B cell (primary cell): ENCODE measurements around the gene PPP3R1. TPM values are rescaled to one million over a fixed set of nuclear protein-coding genes. Genes with fewer than 3 reads are reported as not detected.

Experiments
- ATAC-seq: fragments of 200-7000 bp; cut with Tn5 transposase; one replicate; pipeline ENCODE4 v1.10.0; 2021; ENCODE audit warnings: low read depth, mild to moderate bottlenecking, moderate number of reproducible peaks, moderate library complexity
- CTCF ChIA-PET: fragments of 350-600 bp; sonication (Branson Sonifier 250); formaldehyde crosslinking; loops from one replicate; lab custom pipeline; 2021; ENCODE audit warnings: antibody characterized with exemption, inconsistent platforms; lab: Charles Lee
- POLR2A ChIA-PET: fragments of 350-600 bp; sonication (Branson Sonifier 250); formaldehyde crosslinking; loops from one replicate; lab custom pipeline; 2021; ENCODE audit warnings: antibody characterized with exemption; lab: Charles Lee
- DNase-seq: peaks from one replicate; pipeline ENCODE4 v3.0.0; 2013
- H2AFZ ChIP-seq: 2 replicates; pipeline ENCODE4 v1.6.1; 2012; ENCODE audit warnings: mild to moderate bottlenecking, low read depth, low read length; ENCODE audit not compliant: insufficient read depth, poor library complexity, severe bottlenecking
- H3K27ac ChIP-seq, 2 donors: 1 replicate in 1 of 2; 2 replicates in 1 of 2; pipeline ENCODE4 v1.5.1; 2012 to 2013; ENCODE audit warnings: low read length in 2 of 2, mild to moderate bottlenecking in 2 of 2, moderate library complexity in 1 of 2
- H3K27me3 ChIP-seq, 4 experiments: fragments of 200-600 bp in 1 of 4; sonication (generic) in 1 of 4; replicated peaks in 1 of 4; 1 replicate in 2 of 4; 2 replicates in 2 of 4; pipeline versions ENCODE4 v1.6.1 to v1.7.0; 2013 to 2016; ENCODE audit warnings: low read length in 3 of 4, mild to moderate bottlenecking in 2 of 4, mixed read lengths in 1 of 4, moderate library complexity in 1 of 4; ENCODE audit not compliant: insufficient read depth in 4 of 4, control insufficient read depth in 3 of 4; ENCODE audit errors: control extremely low read depth in 1 of 4
- H3K36me3 ChIP-seq, 2 experiments: replicated peaks in 1 of 2; 1 replicate in 1 of 2; 2 replicates in 1 of 2; pipeline versions ENCODE4 v1.6.1 to v1.7.1; 2013; ENCODE audit warnings: low read length in 1 of 2; ENCODE audit not compliant: insufficient read depth in 2 of 2, control insufficient read depth in 1 of 2; ENCODE audit errors: control extremely low read depth in 1 of 2, extremely low read depth in 1 of 2
- H3K4me1 ChIP-seq, 2 donors: fragments of 200-600 bp in 1 of 2; sonication (generic) in 1 of 2; 1 replicate in 1 of 2; 2 replicates in 1 of 2; pipeline versions ENCODE4 v1.5.1 to v1.6.1; 2013 to 2017; ENCODE audit warnings: low read length in 2 of 2; ENCODE audit not compliant: control insufficient read depth in 2 of 2, insufficient read depth in 2 of 2
- H3K4me2 ChIP-seq: replicated peaks from 2 replicates; pipeline ENCODE3; 2012; ENCODE audit warnings: mild to moderate bottlenecking, low read depth, low read length; ENCODE audit not compliant: poor library complexity, severe bottlenecking
- H3K4me3 ChIP-seq, 5 experiments: fragments of 200-600 bp in 1 of 5; sonication (generic) in 1 of 5; 1 replicate in 3 of 5; 2 replicates in 2 of 5; pipeline versions ENCODE4 v1.5.1 to v1.7.0; 2011 to 2016; ENCODE audit warnings: low read length in 4 of 5, mild to moderate bottlenecking in 4 of 5, low read depth in 2 of 5, control low read depth in 1 of 5, moderate library complexity in 1 of 5; ENCODE audit not compliant: insufficient read depth in 1 of 5; ENCODE audit errors: control extremely low read depth in 1 of 5, extremely low read depth in 1 of 5
- H3K79me2 ChIP-seq: fragments of 200-600 bp; sonication (generic); one replicate; pipeline ENCODE4 v1.6.0; 2016; ENCODE audit warnings: low read length; ENCODE audit not compliant: control insufficient read depth, insufficient read depth
- H3K9ac ChIP-seq: fragments of 200-600 bp; sonication (generic); 2 replicates; pipeline ENCODE4 v1.6.1; 2017; ENCODE audit warnings: mild to moderate bottlenecking, low read length, moderate library complexity
- H3K9me3 ChIP-seq, 3 donors: one replicate each; pipeline versions ENCODE4 v1.6.1 to v1.7.1; 2013; ENCODE audit warnings: low read length in 2 of 3; ENCODE audit not compliant: control insufficient read depth in 2 of 3, insufficient read depth in 1 of 3; ENCODE audit errors: control extremely low read depth in 1 of 3
- H4K20me1 ChIP-seq: 2 replicates; pipeline ENCODE4 v1.6.0; 2012; ENCODE audit warnings: mild to moderate bottlenecking, low read length; ENCODE audit not compliant: insufficient read depth, control insufficient read depth, poor library complexity, severe bottlenecking
- H3K27ac Mint-ChIP-seq: one replicate; pipeline ENCODE4 v1.8.0; 2021; ENCODE audit warnings: mixed read lengths
- H3K27me3 Mint-ChIP-seq: one replicate; pipeline ENCODE4 v1.8.0; 2021; ENCODE audit warnings: mixed read lengths
- H3K4me1 Mint-ChIP-seq: one replicate; pipeline ENCODE4 v1.8.0; 2021; ENCODE audit warnings: mixed read lengths
- H3K4me3 Mint-ChIP-seq: one replicate; pipeline ENCODE4 v1.8.0; 2021; ENCODE audit warnings: mixed read lengths
- H3K9me3 Mint-ChIP-seq: one replicate; pipeline ENCODE4 v1.8.0; 2022; ENCODE audit warnings: mixed read lengths; ENCODE audit not compliant: insufficient read depth
- EZH2 ChIP-seq: IDR thresholded peaks from 2 replicates; pipeline ENCODE4 v1.6.1; 2012; ENCODE audit warnings: borderline replicate concordance, low read depth, mild to moderate bottlenecking, moderate library complexity, low read length; ENCODE audit not compliant: insufficient read depth, poor library complexity, severe bottlenecking
- WGBS: methylation state at CpG from one replicate; pipeline ENCODE4 v1.1.5; 2013; ENCODE audit warnings: missing lambda C conversion rate; ENCODE audit not compliant: insufficient coverage; 5-methylcytosine and 5-hydroxymethylcytosine counted together
- intact Hi-C: fragments of 100-400 bp; cut with micrococcal nuclease; formaldehyde crosslinking; loops from one replicate; pipeline ENCODE4 v1.10.0; 2022
- polyA plus RNA-seq: library from polyadenylated mRNA; depleted of rRNA; stranded (reverse); fragments of >200 nt; gene quantifications from 2 replicates; pipeline ENCODE4 v1.2.3, GENCODE V29; 2012
- total RNA-seq, 2 donors: library from RNA; stranded (reverse); fragments of 120-200 nt in 1 of 2; gene quantifications; 1 replicate in 1 of 2; 2 replicates in 1 of 2; pipeline versions ENCODE4 v1.2.3 to v1.2.4, GENCODE V29; 2013 to 2022
- TF ChIP-seq, protein P1 (sequence below): fragments of 200-600 bp; IDR thresholded peaks from one replicate; pipeline ENCODE4 v1.8.0; 2022; ENCODE audit warnings: antibody characterized with exemption, mild to moderate bottlenecking

PPP3R1 gene
- total and polyA plus RNA-seq, 2 donors (not counting 1 experiment from before 2014, with no cell fraction given): 17.9 to 55.6 TPM

DNA sequence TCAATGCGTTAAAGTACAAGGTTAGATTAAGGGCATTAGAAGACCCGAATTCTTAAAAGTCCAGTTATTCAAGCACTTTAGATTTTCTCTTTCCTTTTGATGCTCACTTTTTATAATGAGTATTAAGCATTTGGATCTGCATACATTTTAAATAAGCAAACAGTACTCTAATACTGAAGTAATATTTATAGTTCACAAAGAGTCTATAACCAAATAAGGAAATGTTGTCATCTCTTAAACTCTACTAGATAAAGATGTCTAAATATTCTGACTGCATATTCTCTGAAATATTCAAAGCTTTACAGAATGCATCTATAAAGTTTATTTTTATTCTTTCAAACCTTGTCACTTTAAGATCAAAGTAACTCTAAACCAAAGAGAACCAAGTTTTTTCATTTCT, 25.5 kb downstream of the PPP3R1 start:
- Mint-ChIP-seq H3K27ac (no peak overlapping the region), H3K4me1 (peaks cover 89% of the 10 kb centered on the region), H3K9me3 (no peaks in the 10 kb centered on the region), H3K4me3 (no peak overlapping the region), H3K27me3 (no peaks in the 10 kb centered on the region)
- Histone ChIP-seq H3K36me3 (no peaks in the 10 kb centered on the region), H3K79me2 (peaks cover 100% of the 10 kb centered on the region), H3K4me3 (no peak overlapping the region), H3K4me2 (no peak overlapping the region), H3K9me3 (no peaks in the 10 kb centered on the region), H3K27me3 (no peaks in the 10 kb centered on the region), H3K27ac (peak overlapping the region in 1 of 2 donors; percentile 11), H4K20me1 (peaks cover 58% of the 10 kb centered on the region), H3K4me1 (peaks cover 12 to 64% of the 10 kb centered on the region in 2 donors), H2AFZ (no peak overlapping the region), H3K9ac (no peak overlapping the region)
- DNase-seq (no peak), ATAC-seq (no peak)
- CTCF ChIA-PET: interaction anchor here (1.3 to 6.5 kb wide), 4 partner anchors 30 to 215 kb away, joined by 5 to 46 read pairs (median 15); no protein-coding TSS in a partner anchor
- intact Hi-C loops: no loop called here
- TF ChIP-seq, protein P1, sequence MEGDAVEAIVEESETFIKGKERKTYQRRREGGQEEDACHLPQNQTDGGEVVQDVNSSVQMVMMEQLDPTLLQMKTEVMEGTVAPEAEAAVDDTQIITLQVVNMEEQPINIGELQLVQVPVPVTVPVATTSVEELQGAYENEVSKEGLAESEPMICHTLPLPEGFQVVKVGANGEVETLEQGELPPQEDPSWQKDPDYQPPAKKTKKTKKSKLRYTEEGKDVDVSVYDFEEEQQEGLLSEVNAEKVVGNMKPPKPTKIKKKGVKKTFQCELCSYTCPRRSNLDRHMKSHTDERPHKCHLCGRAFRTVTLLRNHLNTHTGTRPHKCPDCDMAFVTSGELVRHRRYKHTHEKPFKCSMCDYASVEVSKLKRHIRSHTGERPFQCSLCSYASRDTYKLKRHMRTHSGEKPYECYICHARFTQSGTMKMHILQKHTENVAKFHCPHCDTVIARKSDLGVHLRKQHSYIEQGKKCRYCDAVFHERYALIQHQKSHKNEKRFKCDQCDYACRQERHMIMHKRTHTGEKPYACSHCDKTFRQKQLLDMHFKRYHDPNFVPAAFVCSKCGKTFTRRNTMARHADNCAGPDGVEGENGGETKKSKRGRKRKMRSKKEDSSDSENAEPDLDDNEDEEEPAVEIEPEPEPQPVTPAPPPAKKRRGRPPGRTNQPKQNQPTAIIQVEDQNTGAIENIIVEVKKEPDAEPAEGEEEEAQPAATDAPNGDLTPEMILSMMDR: no peak
- TF ChIP-seq EZH2: no peak
- WGBS: no CpG with 5 or more reads among the region's 2 CpGs
- POLR2A ChIA-PET: no interaction called here

DNA sequence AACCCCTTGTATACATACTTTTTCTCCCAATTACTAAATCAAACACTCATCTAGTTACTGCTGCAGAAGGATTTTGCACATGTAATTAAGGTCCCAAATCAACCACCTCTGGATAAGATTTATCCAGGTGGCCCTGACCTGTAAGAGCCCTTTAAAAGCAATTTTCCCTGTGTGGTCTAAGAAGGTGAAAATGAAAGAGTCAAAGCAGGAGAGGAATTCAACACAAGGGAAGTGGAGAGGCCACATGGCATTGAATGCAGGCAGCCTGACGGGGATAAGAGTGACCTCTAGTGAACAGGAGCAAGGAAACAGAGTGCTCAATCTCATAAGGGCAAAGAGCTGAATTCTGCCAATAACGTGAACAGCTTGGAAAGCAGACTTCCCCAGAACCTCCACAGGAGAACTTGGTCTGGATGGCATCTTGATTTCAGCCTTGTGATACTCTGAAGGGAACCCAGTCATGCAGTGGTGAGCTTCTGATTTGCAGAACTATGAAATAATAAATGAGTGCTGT, 27.2 kb downstream of the PPP3R1 start:
- ATAC-seq (no peak), DNase-seq (peak; percentile 45)
- Histone ChIP-seq H3K27me3 (no peaks in the 10 kb centered on the region), H3K9ac (peak overlapping the region; percentile 16), H3K4me3 (no peak overlapping the region), H2AFZ (no peak overlapping the region), H3K4me2 (peak overlapping the region; percentile 24), H3K27ac (peak overlapping the region in 1 of 2 donors; percentile 58), H3K9me3 (peaks cover 0 to 5% (median 2%) of the 10 kb centered on the region in 3 donors), H4K20me1 (peaks cover 58% of the 10 kb centered on the region), H3K79me2 (peaks cover 100% of the 10 kb centered on the region), H3K4me1 (peaks cover 13 to 48% of the 10 kb centered on the region in 2 donors), H3K36me3 (no peaks in the 10 kb centered on the region)
- Mint-ChIP-seq H3K9me3 (no peaks in the 10 kb centered on the region), H3K27me3 (no peaks in the 10 kb centered on the region), H3K4me1 (peaks cover 86% of the 10 kb centered on the region), H3K27ac (no peak overlapping the region), H3K4me3 (peak overlapping the region; percentile 5)
- WGBS: 0% methylated on average over 1 of the region's 2 CpGs
- intact Hi-C loops: no loop called here
- TF ChIP-seq, protein P1: no peak
- ChIA-PET POLR2A (no interaction called here), CTCF (interaction anchor here (0.6 to 6.5 kb wide), 11 partner anchors 19 to 216 kb away, joined by 3 to 46 read pairs (median 5); no protein-coding TSS in a partner anchor)
